ENCODE results near the gene TM7SF2. TPM values are rescaled to one million over a fixed set of nuclear protein-coding genes. Genes with fewer than 3 reads are reported as not detected.

The TM7SF2 gene
- total and polyA plus RNA-seq, 2 of the 13 experiments (the other 11 are each of a cell fraction or from before 2014, with no cell fraction given), result 56.0 to 66.9 TPM

GRCh38 chr11:65119670-65119995 is 8.0 kb downstream of the TM7SF2 start (continued):
- TF ChIP-seq ZNF318 (CRISPR knock-in tag; IDR thresholded peaks at IDR 0.05), result no peak

DNA sequence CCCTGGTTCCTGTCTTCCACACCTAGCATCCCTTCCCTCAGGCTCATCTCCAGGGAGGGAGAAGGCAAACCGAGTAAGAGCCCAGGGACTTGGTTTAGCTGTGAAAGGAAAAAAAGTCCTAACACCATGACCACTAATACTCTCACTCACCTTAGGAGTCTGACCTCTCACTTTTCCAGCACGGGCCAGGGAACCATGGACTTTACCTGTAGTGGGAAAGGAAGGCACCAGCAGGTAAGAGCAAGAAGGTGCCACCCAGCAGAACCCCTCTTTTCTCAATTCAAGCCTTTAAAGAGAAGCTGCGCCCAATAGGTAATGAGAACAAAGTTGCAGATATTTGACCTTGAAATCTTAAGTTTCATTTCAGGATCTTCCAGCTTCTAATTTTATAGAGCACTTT is 9.2 kb downstream of the TM7SF2 start:
- Histone ChIP-seq H3K27ac (ENCODE audit: extremely low read length, insufficient read depth, low read length) (peak overlapping the region; percentile 76), H3K27me3 (ENCODE audit: control insufficient read depth in 1 of 2, insufficient read depth in 2 of 2, low read length in 2 of 2) (no peaks in the 10 kb centered on the region; a peak in 1 of 5 replicates), H3K9ac (ENCODE audit: insufficient read depth, low read depth, low read length) (peak overlapping the region; percentile 95), H3K4me1 (ENCODE audit: insufficient read depth, low read length) (peaks cover 48% of the 10 kb centered on the region), H3K4me3 (replicated peaks in 1 of 3; ENCODE audit: insufficient read depth in 1 of 3, low read depth in 2 of 3, low read length in 3 of 3) (peak overlapping the region; percentile 79 to 91 (median 81)), H3K36me3 (replicated peaks in 1 of 2; ENCODE audit: control insufficient read depth in 1 of 2, insufficient read depth in 2 of 2, low read length in 2 of 2) (peaks cover 16 to 39% of the 10 kb centered on the region in 2 experiments), H4K20me1 (ENCODE audit: insufficient read depth, low read length) (no peaks in the 10 kb centered on the region), H3K4me2 (ENCODE audit: low read depth, low read length) (peak overlapping the region; percentile 96), H2AFZ (ENCODE audit: low read length) (no peak overlapping the region), H3K79me2 (ENCODE audit: insufficient read depth, low read length) (peaks cover 46% of the 10 kb centered on the region), H3K9me3 (ENCODE audit: low read length) (no peaks in the 10 kb centered on the region)
- no peak for TF ChIP-seq ZKSCAN1 (IDR thresholded peaks at IDR 0.05; ENCODE audit: low read length)
- no peak for TF ChIP-seq ZNF20 (CRISPR knock-in tag; IDR thresholded peaks at IDR 0.05)
- no peak for TF ChIP-seq ZNF790 (CRISPR knock-in tag; IDR thresholded peaks at IDR 0.05; ENCODE audit: borderline replicate concordance)
- TF ChIP-seq EHMT2 (IDR thresholded peaks at IDR 0.05; ENCODE audit: borderline replicate concordance, low read depth, low read length), result no peak
- no peak for TF ChIP-seq MEF2D (CRISPR knock-in tag; IDR thresholded peaks at IDR 0.05)
- no peak for TF ChIP-seq NR1H2 (CRISPR knock-in tag; IDR thresholded peaks at IDR 0.05; ENCODE audit: borderline replicate concordance, low read depth)
- TF ChIP-seq HNRNPUL1 (IDR thresholded peaks at IDR 0.05; ENCODE audit: low read depth, low read length), result no peak
- TF ChIP-seq EEA1 (CRISPR knock-in tag; IDR thresholded peaks at IDR 0.05; ENCODE audit: borderline replicate concordance), result no peak
- no peak for TF ChIP-seq ZFP82 (CRISPR knock-in tag; IDR thresholded peaks at IDR 0.05; ENCODE audit: borderline replicate concordance)
- TF ChIP-seq, protein P1, sequence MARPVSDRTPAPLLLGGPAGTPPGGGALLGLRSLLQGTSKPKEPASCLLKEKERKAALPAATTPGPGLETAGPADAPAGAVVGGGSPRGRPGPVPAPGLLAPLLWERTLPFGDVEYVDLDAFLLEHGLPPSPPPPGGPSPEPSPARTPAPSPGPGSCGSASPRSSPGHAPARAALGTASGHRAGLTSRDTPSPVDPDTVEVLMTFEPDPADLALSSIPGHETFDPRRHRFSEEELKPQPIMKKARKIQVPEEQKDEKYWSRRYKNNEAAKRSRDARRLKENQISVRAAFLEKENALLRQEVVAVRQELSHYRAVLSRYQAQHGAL (CRISPR knock-in tag; IDR thresholded peaks at IDR 0.05; ENCODE audit: not compliant biosample characterization), result no peak
- TF ChIP-seq, protein P2, sequence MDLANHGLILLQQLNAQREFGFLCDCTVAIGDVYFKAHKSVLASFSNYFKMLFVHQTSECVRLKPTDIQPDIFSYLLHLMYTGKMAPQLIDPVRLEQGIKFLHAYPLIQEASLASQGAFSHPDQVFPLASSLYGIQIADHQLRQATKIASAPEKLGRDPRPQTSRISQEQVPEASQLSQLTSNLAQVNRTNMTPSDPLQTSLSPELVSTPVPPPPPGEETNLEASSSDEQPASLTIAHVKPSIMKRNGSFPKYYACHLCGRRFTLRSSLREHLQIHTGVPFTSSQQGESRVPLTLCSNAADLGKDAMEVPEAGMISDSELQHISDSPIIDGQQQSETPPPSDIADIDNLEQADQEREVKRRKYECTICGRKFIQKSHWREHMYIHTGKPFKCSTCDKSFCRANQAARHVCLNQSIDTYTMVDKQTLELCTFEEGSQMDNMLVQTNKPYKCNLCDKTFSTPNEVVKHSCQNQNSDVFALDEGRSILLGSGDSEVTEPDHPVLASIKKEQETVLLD (CRISPR knock-in tag; IDR thresholded peaks at IDR 0.05; ENCODE audit: low read depth), result no peak
- DNase-seq (ENCODE audit: low spot score) (no peak), FAIRE-seq (no peak), ATAC-seq (no peak)
- in situ Hi-C loops (cut with HindIII; ENCODE audit: extremely low pct_ligation_motif_present, low pct_unique_long_range_greater_than_20kb), result no loop called here
- intact Hi-C loops (cut with micrococcal nuclease; ENCODE audit: unreplicated experiment), result no loop called here
- CTCF ChIA-PET (ENCODE audit: low intra/inter-chr PET ratio, low total read pairs), result no interaction called here
- POLR2A ChIA-PET, result interaction anchor here (1.8 to 4.9 kb wide), 6 partner anchors 9 to 342 kb away, joined by 10 to 105 read pairs (median 55); partner anchors contain the start of genes ARL2, CAPN1, SF1 and SPDYC
- BruUV-seq (replicated peaks), result no TSS peak
- WGBS (ENCODE audit: low lambda C conversion rate), result 85% methylated on average over 3 of the region's 3 CpGs

All from HepG2 (cell line).